ENCODE data around the gene MRM2. TPM values are rescaled to one million over a fixed set of nuclear protein-coding genes. Genes with fewer than 3 reads are reported as not detected.

The MRM2 gene
- total and polyA plus RNA-seq, 10 of the 15 experiments (the other 5 are each of a cell fraction or from before 2014, with no cell fraction given), result 43.2 to 128 (median 71.4) TPM

GRCh38 chr7:2255145-2256139 lies 13.4 kb upstream of the MRM2 start:
- no peak for FAIRE-seq

GRCh38 chr7:2254429-2255144 lies 12.6 kb upstream of the MRM2 start:
- intact Hi-C loops (cut with micrococcal nuclease; ENCODE audit: unreplicated experiment), result no loop called here
- Histone ChIP-seq H3K36me3 (ENCODE audit: control insufficient read depth in 2 of 2, insufficient read depth in 2 of 2, low read length in 1 of 2) (peaks cover 8 to 42% of the 10 kb centered on the region in 2 experiments; a peak in 3 of 4 replicates), H3K27ac (ENCODE audit: control insufficient read depth, insufficient read depth) (no peak overlapping the region), H3K27me3 (replicated peaks in 1 of 2; ENCODE audit: control insufficient read depth in 2 of 2, insufficient read depth in 2 of 2, low read length in 1 of 2) (no peaks in the 10 kb centered on the region), H3K4me3 (no peak overlapping the region), H3K9ac (ENCODE audit: control insufficient read depth, insufficient read depth, low read length) (no peak overlapping the region), H3K4me1 (ENCODE audit: control insufficient read depth, insufficient read depth, low read length) (peaks cover 29% of the 10 kb centered on the region), H3K9me3 (replicated peaks; ENCODE audit: control insufficient read depth, insufficient read depth, low read length) (no peaks in the 10 kb centered on the region; the same call in 2 of the 3 replicates), H3K79me2 (ENCODE audit: control insufficient read depth, insufficient read depth, low read length) (peaks cover 7% of the 10 kb centered on the region), H2AFZ (ENCODE audit: control insufficient read depth, low read depth, low read length) (no peak overlapping the region), H3K4me2 (ENCODE audit: control insufficient read depth, insufficient read depth) (no peak overlapping the region), H4K20me1 (ENCODE audit: control insufficient read depth, insufficient read depth) (no peaks in the 10 kb centered on the region)
- ChIA-PET POLR2A (no interaction called here), RAD21 (ENCODE audit: unreplicated experiment) (interaction anchor here (0.6 kb wide), 1 partner anchor 718 kb away, joined by 3 read pairs; no protein-coding TSS in a partner anchor), SMC1A (ENCODE audit: uncharacterized antibody, unreplicated experiment) (interaction anchor here (1.9 kb wide), 1 partner anchor 58 kb away, joined by 4 read pairs; no protein-coding TSS in a partner anchor), CTCF (no interaction called here)
- no peak for ATAC-seq
- WGBS (ENCODE audit: insufficient coverage, insufficient replicate concordance, low lambda C conversion rate, missing lambda C conversion rate), result 94% methylated on average over 31 of the region's 31 CpGs
- in situ Hi-C loops (cut with MboI), result no loop called here
- BruUV-seq (replicated peaks), result TSS peak; percentile 57
- DNase-seq (ENCODE audit: low read depth, low spot score), result no peak
- no peak for FAIRE-seq
- TF ChIP-seq TCF3 (IDR thresholded peaks at IDR 0.05; ENCODE audit: borderline replicate concordance, insufficient read depth, low read depth, low read length) (0 out of 2 replicates have a peak, but pooled peaks have one; percentile 9), PAX5 (IDR thresholded peaks at IDR 0.05; ENCODE audit: borderline replicate concordance, low read depth, low read length) (no peak), BMI1 (IDR thresholded peaks at IDR 0.05; ENCODE audit: borderline replicate concordance) (no peak), POLR2A (IDR thresholded peaks at IDR 0.05; ENCODE audit: low read depth, low read length) (0 out of 2 replicates have a peak, but pooled peaks have one; percentile 19)

More at GRCh38 chr7:2255145-2256139, 13.4 kb upstream of the MRM2 start:
- SMC1A ChIA-PET (ENCODE audit: uncharacterized antibody, unreplicated experiment), result interaction anchor here (1.9 kb wide), 1 partner anchor 57 kb away, joined by 4 read pairs; no protein-coding TSS in a partner anchor
- POLR2A ChIA-PET, result no interaction called here
- no peaks in the 10 kb centered on the region for H3K27me3 ChIP-seq (replicated peaks in 1 of 2; ENCODE audit: control insufficient read depth in 2 of 2, insufficient read depth in 2 of 2, low read length in 1 of 2)
- TF ChIP-seq CHD1 (IDR thresholded peaks at IDR 0.05; ENCODE audit: low read depth, low read length), result no peak
- TF ChIP-seq RUNX3 (IDR thresholded peaks at IDR 0.05; ENCODE audit: low read length), result peak; percentile 42; the same call in 1 of the 2 replicates
- peak; percentile 13 to 63; a peak in 2 of 4 replicates for TF ChIP-seq SRF (IDR thresholded peaks at IDR 0.05; ENCODE audit: low read depth in 2 of 2, low read length in 2 of 2)
- TF ChIP-seq POLR2A (IDR thresholded peaks at IDR 0.05; ENCODE audit: low read depth, low read length), result peak; percentile 10; the same call in 1 of the 2 replicates
- H3K4me1 ChIP-seq (ENCODE audit: control insufficient read depth, insufficient read depth, low read length), result peaks cover 28% of the 10 kb centered on the region
- no peak overlapping the region for H3K4me3 ChIP-seq
- no peak overlapping the region for H3K27ac ChIP-seq (ENCODE audit: control insufficient read depth, insufficient read depth)
- RAD21 ChIA-PET (ENCODE audit: unreplicated experiment), result no interaction called here
- H3K9me3 ChIP-seq (replicated peaks; ENCODE audit: control insufficient read depth, insufficient read depth, low read length), result no peaks in the 10 kb centered on the region
- intact Hi-C loops (cut with micrococcal nuclease; ENCODE audit: unreplicated experiment), result no loop called here
- CTCF ChIA-PET, result no interaction called here
- no peaks in the 10 kb centered on the region for H4K20me1 ChIP-seq (ENCODE audit: control insufficient read depth, insufficient read depth)
- ATAC-seq (no peak), DNase-seq (ENCODE audit: low read depth, low spot score) (no peak)
- H3K79me2 ChIP-seq (ENCODE audit: control insufficient read depth, insufficient read depth, low read length), result peaks cover 7% of the 10 kb centered on the region
- H2AFZ ChIP-seq (ENCODE audit: control insufficient read depth, low read depth, low read length), result no peak overlapping the region
- H3K4me2 ChIP-seq (ENCODE audit: control insufficient read depth, insufficient read depth), result peak overlapping the region; percentile 9; the same call in 1 of the 2 replicates
- H3K36me3 ChIP-seq (ENCODE audit: control insufficient read depth in 2 of 2, insufficient read depth in 2 of 2, low read length in 1 of 2), result peaks cover 10 to 42% of the 10 kb centered on the region in 2 experiments
- in situ Hi-C loops (cut with MboI), result no loop called here
- H3K9ac ChIP-seq (ENCODE audit: control insufficient read depth, insufficient read depth, low read length), result no peak overlapping the region
- WGBS (ENCODE audit: insufficient coverage, insufficient replicate concordance, low lambda C conversion rate, missing lambda C conversion rate), result 18% methylated on average over 33 of the region's 33 CpGs
- BruUV-seq (replicated peaks), result no TSS peak
